Stimulated activated naive B cell treated with anti-CD40 and anti-IgM and Interleukin-4, amounts not matched to agents 10 μg/mL and 1 μg/mL and 100 μg/mL, for 72 hours (primary cell): Measurements from ENCODE around the gene PLXNC1.

ENCODE experiments used
- ATAC-seq, 2 donors: fragments of 150-1000 bp; cut with Tn5 transposase; replicated peaks; 2 replicates each; pipeline ENCODE4 v1.10.0; 2021; ENCODE audit warnings: moderate library complexity in 1 of 2
- DNase-seq: peaks from one replicate; pipeline ENCODE4 v3.0.0; 2021
- H3K27ac Mint-ChIP-seq: one replicate; pipeline ENCODE4 v1.8.0; 2022; ENCODE audit warnings: mild to moderate bottlenecking, mixed read lengths
- H3K27me3 Mint-ChIP-seq, 2 donors: one replicate each; pipeline ENCODE4 v1.8.0; 2022; ENCODE audit warnings: mixed read lengths in 2 of 2
- H3K36me3 Mint-ChIP-seq, 2 donors: one replicate each; pipeline ENCODE4 v1.8.0; 2022; ENCODE audit warnings: mixed read lengths in 2 of 2, mild to moderate bottlenecking in 1 of 2
- H3K4me1 Mint-ChIP-seq, 2 donors: one replicate each; pipeline ENCODE4 v1.8.0; 2022; ENCODE audit warnings: mixed read lengths in 2 of 2, mild to moderate bottlenecking in 1 of 2
- H3K4me3 Mint-ChIP-seq, 2 donors: one replicate each; pipeline ENCODE4 v1.8.0; 2022; ENCODE audit warnings: mild to moderate bottlenecking in 2 of 2, mixed read lengths in 2 of 2, moderate library complexity in 1 of 2
- H3K9me3 Mint-ChIP-seq, 2 donors: one replicate each; pipeline ENCODE4 v1.8.0; 2022; ENCODE audit warnings: mixed read lengths in 2 of 2, mild to moderate bottlenecking in 1 of 2

The PLXNC1 gene

DNA sequence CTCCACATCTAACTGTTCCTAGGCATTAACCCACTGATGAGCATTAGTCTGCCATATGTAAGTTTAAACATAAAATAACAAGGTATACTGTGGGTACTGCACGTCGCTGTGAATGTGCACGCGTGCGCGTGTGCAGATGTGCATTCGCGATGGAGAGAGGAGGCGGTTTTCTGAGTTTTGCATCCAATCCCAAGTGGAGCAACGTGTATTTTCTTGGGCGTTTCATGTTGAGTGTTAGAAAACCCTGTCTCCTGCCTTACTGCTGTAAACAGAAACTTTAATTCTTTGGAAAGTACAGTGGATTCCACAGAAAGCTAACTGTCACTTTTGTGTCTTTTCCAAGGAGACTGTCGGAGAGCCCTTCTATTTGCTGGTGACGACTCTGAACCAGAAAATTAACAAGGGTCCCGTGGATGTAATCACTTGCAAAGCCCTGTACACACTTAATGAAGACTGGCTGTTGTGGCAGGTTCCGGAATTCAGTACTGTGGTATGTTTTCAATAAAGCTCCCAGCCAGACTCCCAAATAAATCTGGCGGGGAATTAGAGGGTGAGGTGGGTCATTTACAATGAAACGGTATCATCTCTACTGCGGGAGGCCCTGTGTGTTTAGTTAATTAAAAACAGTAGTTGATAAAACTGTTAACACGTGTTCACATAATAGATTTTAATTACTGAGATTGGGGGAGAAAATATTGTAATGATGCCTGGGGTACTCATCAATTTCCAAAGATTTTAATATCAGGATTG, 116.5 kb downstream of the PLXNC1 start:
- peaks cover 64 to 76% of the 10 kb centered on the region in 2 donors for H3K36me3 Mint-ChIP-seq
- H3K4me1 Mint-ChIP-seq = peaks cover 64 to 82% of the 10 kb centered on the region in 2 donors
- H3K27ac Mint-ChIP-seq = no peak overlapping the region
- H3K27me3 Mint-ChIP-seq = no peaks in the 10 kb centered on the region
- no peak for DNase-seq
- H3K4me3 Mint-ChIP-seq = no peak overlapping the region
- H3K9me3 Mint-ChIP-seq = peaks cover 0 to 4% of the 10 kb centered on the region in 2 donors
- ATAC-seq = no peak

DNA sequence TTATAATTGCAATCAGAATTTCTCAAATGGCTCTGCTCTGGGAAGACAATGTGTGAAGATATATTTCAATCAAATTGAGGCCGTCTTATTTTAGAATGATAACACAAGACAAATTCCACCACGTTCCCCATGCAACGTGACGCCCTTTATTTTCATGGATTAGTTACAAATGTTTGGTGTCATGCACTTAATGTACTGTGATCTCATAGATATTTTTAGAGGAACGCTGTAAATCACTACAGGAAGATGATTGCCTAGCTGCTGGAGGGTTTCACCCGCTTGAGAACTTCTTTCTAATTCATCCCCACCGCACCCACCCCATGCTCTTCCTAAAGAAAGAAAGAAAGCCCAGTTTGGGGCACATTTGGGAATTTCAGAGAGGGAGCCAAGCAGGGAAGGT, 117.2 kb downstream of the PLXNC1 start:
- Mint-ChIP-seq H3K27me3 (no peaks in the 10 kb centered on the region), H3K4me1 (peaks cover 63 to 89% of the 10 kb centered on the region in 2 donors), H3K4me3 (peak overlapping the region; percentile 48 to 56), H3K27ac (peak overlapping the region; percentile 92), H3K36me3 (peaks cover 60 to 73% of the 10 kb centered on the region in 2 donors), H3K9me3 (peaks cover 0 to 4% of the 10 kb centered on the region in 2 donors)
- no peak for DNase-seq
- ATAC-seq = no peak

DNA sequence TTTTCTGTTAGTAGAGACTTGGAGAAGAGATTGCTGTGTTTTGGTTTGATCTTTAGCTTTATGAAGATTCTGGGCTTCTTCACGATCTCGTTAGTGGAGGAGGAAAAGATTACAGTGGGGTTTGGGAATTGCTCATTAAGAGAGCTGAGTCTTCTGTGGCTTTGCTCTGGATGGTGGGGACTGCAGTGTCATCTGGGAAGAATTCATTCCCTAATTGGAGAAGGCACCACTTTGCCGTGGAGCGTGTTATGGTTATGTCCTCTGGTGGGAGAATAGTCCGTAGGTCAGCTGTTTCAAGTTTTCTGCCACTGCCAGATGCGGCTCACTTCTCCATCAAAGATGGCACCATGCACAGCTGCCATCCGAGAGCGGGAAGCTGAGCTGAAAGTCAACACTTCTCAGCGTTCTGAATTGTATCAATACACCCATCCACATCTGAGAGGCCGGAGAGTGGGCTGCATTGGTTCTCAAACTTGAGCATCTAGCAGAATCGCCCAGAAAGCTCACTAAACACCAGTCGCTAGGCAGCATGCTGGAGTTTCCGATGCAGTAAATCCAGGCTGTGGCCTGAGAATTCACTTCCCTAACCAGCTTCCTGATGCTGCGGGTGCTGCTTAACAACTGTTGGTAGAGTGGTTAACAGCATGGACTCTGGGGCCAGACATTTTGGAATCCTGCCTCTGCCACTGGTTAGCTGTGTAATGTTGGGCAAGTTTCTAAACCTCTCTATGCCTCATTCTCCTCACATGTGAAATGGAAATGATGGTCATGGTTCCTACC, 117.8 kb downstream of the PLXNC1 start:
- Mint-ChIP-seq H3K4me1 (peaks cover 63 to 94% of the 10 kb centered on the region in 2 donors), H3K27ac (peak overlapping the region; percentile 92), H3K4me3 (peak overlapping the region; percentile 48 to 56), H3K9me3 (peaks cover 0 to 4% of the 10 kb centered on the region in 2 donors), H3K36me3 (peaks cover 56 to 67% of the 10 kb centered on the region in 2 donors), H3K27me3 (no peaks in the 10 kb centered on the region)
- ATAC-seq (no peak), DNase-seq (no peak)

DNA sequence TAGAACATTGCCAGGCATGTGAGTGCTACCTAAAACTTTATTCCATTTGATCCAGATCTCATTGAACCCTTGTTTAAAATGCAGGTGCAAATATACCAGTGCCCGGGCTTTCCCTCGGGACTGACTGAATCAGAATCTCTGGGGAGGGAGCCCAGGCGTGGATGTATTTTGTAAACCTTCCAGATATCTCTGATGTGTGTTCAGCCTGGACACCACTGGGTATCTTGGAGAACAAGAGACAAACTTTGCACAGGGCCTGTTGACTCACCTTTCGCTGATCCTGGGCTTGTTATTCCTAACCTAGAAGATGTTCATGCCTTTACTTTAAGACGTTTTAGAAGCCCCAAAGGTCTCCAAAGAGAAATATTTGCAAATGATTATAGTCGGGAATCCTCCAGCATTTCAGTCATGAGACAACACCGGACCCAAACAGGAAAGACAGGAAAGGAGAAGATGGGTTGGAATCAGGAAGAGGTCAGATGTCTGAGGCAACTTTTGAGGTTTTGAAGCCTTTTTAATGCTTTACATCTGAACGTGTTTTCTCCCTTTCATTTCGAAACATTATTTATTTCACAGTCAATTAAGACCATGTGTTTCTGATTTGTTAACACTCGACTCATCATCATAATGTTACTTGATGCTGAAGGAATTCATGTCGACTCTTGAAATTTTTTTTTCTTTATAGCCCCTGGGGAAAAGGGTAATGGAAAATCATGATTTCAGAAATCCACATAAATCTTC, 118.6 kb downstream of the PLXNC1 start:
- Mint-ChIP-seq H3K4me1 (peaks cover 68 to 99% of the 10 kb centered on the region in 2 donors), H3K27me3 (no peaks in the 10 kb centered on the region), H3K36me3 (peaks cover 61 to 71% of the 10 kb centered on the region in 2 donors), H3K9me3 (peaks cover 0 to 8% of the 10 kb centered on the region in 2 donors), H3K4me3 (peak overlapping the region; percentile 47 to 49), H3K27ac (peak overlapping the region; percentile 92)
- DNase-seq (no peak), ATAC-seq (no peak)

DNA sequence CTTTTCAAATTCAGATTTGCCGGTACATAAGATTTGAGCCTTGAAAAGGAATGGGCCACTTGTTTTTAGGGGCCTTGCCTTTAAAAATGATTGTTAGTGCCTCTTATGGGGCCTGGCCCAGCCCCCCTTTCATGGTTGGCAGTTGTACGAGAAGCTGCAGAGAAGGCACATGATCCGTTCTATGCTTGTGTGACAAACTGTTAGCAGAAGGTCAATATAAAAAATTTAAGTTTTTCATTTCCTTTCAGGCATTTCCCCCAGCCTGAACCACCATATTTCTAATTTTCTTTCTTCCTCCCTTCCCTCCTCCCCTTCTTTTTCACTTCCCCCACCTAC, 119.1 kb downstream of the PLXNC1 start:
- DNase-seq (no peak), ATAC-seq (peak; percentile 41 to 54)
- Mint-ChIP-seq H3K36me3 (peaks cover 61 to 71% of the 10 kb centered on the region in 2 donors), H3K4me3 (peak overlapping the region in 1 of 2 donors; percentile 35), H3K27ac (peak overlapping the region; percentile 92), H3K9me3 (peaks cover 0 to 11% of the 10 kb centered on the region in 2 donors), H3K27me3 (no peaks in the 10 kb centered on the region), H3K4me1 (peaks cover 68 to 99% of the 10 kb centered on the region in 2 donors)

DNA sequence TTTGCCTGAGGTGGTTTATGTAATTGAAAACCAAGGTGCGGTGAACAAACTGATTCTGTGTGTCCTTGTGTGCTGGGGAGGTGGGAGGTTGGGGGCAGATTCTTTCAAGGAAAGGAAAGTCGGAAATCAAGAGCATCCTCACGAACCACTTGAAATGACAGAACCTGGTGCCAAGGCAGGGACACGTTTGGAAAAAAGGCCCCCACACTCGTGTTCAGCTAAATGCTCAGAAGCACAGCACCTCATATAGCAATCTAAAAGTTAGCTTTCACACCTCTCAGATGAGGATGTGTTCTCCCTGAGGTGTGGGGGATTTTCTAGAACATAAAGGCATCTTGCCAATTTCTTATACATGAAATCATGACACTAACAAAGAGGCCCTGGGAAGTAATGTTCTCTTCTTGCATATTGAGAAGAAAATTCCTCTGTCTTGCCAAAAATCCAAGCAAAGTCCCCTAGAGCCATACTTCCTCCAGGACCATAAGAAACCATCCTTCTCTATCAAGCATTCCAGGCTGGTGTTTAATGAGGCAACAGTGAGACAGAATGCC, 119.6 kb downstream of the PLXNC1 start:
- H3K4me3 Mint-ChIP-seq = peak overlapping the region in 1 of 2 donors; percentile 17
- peaks cover 65 to 98% of the 10 kb centered on the region in 2 donors for H3K4me1 Mint-ChIP-seq
- H3K36me3 Mint-ChIP-seq = peaks cover 66 to 73% of the 10 kb centered on the region in 2 donors
- peak overlapping the region; percentile 92 for H3K27ac Mint-ChIP-seq
- peak; percentile 30 to 40 for ATAC-seq
- H3K27me3 Mint-ChIP-seq = no peaks in the 10 kb centered on the region
- H3K9me3 Mint-ChIP-seq = peaks cover 0 to 11% of the 10 kb centered on the region in 2 donors
- DNase-seq = no peak

DNA sequence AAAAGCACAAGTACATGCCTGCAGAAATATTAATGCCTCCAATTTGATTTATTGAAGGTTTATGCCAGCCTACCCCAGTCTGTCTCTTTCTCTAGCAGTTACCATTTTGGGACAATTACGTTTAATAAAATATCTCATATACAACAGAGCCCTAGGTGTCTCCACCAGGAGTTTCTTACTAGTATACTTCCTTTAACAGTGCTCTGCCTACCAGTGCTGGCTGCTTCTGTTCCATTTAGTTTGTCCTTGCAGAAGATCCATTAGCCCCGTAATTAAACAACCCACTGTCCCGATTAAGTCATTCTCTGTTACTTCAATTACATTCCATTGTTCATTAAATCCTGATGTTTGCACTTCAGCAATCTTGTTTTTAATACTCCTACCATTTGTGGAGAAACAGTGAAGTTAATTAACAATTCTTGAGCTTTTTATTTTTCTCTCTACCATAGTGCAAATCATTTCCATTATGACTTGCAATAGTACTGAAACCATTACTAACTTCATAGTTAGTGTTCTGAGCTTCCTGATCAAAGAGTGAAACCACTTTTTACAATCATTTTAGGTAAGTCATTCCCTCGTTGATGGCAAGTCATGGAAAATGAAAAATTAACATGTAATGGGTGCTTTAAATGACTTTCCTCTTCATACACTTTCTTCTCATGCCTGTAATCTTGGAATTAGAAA, 121.1 kb downstream of the PLXNC1 start:
- Mint-ChIP-seq H3K36me3 (peaks cover 64 to 71% of the 10 kb centered on the region in 2 donors), H3K27ac (peak overlapping the region; percentile 72), H3K4me3 (peak overlapping the region in 1 of 2 donors; percentile 48), H3K4me1 (peaks cover 55 to 84% of the 10 kb centered on the region in 2 donors), H3K9me3 (peaks cover 0 to 11% of the 10 kb centered on the region in 2 donors), H3K27me3 (no peaks in the 10 kb centered on the region)
- DNase-seq = no peak
- peak; percentile 38 to 45 for ATAC-seq

DNA sequence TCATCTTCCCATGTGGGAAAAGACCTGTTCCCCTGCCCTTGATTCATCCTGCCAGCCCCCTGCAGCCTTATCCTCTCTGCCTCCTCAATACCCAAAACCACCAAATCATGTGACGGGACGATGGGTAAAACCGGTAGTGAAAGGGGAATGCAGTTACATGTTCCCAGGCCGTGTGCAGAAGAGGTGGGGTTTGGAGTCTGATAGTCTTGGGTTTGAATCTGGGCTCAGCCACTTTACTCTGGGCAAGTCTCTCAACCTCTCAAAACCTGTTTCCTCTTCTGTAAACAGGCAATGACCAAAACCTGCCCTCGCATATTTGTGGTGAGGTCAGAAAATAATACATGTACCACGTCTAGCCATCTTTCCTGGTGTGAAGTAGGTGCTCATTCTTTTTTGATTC, 123.0 kb downstream of the PLXNC1 start:
- peak overlapping the region in 1 of 2 donors; percentile 31 for H3K4me3 Mint-ChIP-seq
- DNase-seq (no peak), ATAC-seq (peak in 1 of 2 donors; percentile 17)
- H3K36me3 Mint-ChIP-seq = peaks cover 55 to 64% of the 10 kb centered on the region in 2 donors
- no peaks in the 10 kb centered on the region for H3K27me3 Mint-ChIP-seq
- peaks cover 0 to 8% of the 10 kb centered on the region in 2 donors for H3K9me3 Mint-ChIP-seq
- H3K27ac Mint-ChIP-seq = peak overlapping the region; percentile 84
- peaks cover 44 to 65% of the 10 kb centered on the region in 2 donors for H3K4me1 Mint-ChIP-seq

DNA sequence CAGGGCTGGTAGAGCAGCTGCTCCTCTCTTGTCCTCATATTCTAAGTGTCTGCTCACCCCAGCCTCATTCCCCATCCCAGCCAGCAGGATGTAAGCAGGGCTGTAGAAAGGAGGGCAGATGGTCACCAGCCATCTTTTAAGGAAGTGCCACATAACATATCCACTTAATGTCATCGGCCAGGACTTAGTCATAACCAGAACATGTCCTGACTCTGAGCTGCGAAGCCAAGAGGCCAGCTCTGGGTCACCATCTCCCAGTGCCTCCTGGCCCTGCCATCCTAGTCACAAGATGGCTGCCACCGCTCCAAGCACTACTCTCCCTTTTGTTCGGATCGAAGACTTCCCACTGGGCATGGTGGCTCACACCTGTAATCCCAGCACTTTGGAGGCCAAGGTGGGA, 123.9 kb downstream of the PLXNC1 start:
- no peaks in the 10 kb centered on the region for H3K27me3 Mint-ChIP-seq
- H3K9me3 Mint-ChIP-seq = peaks cover 0 to 8% of the 10 kb centered on the region in 2 donors
- peak in 1 of 2 donors; percentile 39 for ATAC-seq
- peak overlapping the region; percentile 6 for H3K27ac Mint-ChIP-seq
- H3K4me3 Mint-ChIP-seq = no peak overlapping the region
- H3K36me3 Mint-ChIP-seq = peaks cover 50 to 62% of the 10 kb centered on the region in 2 donors
- H3K4me1 Mint-ChIP-seq = peaks cover 38 to 56% of the 10 kb centered on the region in 2 donors
- no peak for DNase-seq

DNA sequence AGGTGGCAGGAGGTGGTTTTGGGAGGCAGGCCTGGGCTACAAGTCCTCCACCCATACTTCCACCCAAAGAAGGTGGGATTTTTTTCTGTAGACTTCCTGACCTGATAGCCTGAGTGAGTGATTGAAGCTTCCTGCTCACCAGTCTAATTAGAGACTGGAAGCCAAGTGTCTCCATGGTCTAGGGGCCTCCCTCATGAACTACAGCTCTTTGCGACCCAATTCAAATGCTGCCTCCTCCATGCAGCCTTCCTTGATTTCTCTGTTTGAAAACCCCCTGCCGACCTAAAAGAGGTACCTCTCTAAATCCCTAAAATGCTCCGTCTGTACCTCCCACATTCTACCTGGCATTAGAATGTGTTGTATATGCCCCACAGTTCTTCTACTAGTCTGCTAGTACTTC, 124.9 kb downstream of the PLXNC1 start:
- Mint-ChIP-seq H3K27ac (peak overlapping the region; percentile 10), H3K9me3 (peaks cover 0 to 8% of the 10 kb centered on the region in 2 donors), H3K4me3 (no peak overlapping the region), H3K27me3 (no peaks in the 10 kb centered on the region), H3K4me1 (peaks cover 30 to 46% of the 10 kb centered on the region in 2 donors), H3K36me3 (peaks cover 54 to 66% of the 10 kb centered on the region in 2 donors)
- DNase-seq (no peak), ATAC-seq (no peak)

DNA sequence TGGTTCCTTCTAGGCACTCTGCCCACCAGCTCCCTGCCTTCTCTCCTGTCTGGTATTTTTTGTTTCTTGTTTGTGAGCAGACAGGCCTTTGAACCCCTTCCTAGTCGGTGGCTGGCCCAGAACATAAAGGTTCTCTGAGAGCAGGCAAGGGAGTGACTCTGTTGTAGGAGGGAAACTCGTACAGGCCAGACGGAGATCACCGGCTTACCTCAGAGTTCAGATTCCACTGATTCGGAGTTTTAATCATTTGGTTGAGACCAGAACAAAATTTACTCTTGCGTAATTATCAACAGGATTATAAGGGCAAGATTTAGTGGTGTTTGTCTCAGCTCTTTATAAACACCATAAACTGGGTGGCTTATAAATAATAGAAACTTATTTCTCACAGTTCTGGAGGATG, 128.3 kb downstream of the PLXNC1 start:
- ATAC-seq (no peak), DNase-seq (no peak)
- no peak overlapping the region for H3K4me3 Mint-ChIP-seq
- H3K36me3 Mint-ChIP-seq = peaks cover 55 to 74% of the 10 kb centered on the region in 2 donors
- H3K4me1 Mint-ChIP-seq = peaks cover 15 to 23% of the 10 kb centered on the region in 2 donors
- H3K9me3 Mint-ChIP-seq = peaks cover 0 to 5% of the 10 kb centered on the region in 2 donors
- no peak overlapping the region for H3K27ac Mint-ChIP-seq
- no peaks in the 10 kb centered on the region for H3K27me3 Mint-ChIP-seq

DNA sequence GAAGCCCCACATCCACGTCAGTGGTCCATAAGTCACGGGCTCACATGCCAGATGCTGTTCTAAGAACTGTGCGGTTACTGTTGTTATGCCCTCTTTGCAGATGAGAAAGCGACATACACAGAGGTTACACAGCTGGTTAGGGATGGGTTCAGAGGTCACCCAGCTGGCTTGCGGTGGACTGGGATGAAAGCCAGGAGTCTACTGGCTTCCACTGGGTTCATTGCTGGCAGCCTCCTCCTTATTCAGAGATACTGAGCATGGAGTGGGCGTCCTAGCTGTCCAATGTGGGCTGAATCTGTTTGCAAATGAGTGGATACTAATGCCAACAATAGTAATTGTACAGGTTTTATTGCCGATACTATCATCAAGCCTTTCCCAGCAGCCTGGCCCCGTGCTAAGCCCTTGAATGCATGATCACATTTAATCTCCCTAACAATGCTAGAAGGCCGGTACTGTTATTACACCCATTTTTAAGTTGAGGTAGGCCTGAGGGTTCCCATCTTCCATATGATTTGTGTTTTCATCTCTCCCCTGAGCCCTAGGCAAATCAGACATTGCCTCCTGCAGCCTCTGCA, 129.1 kb downstream of the PLXNC1 start:
- Mint-ChIP-seq H3K4me3 (no peak overlapping the region), H3K4me1 (peaks cover 12 to 21% of the 10 kb centered on the region in 2 donors), H3K27me3 (no peaks in the 10 kb centered on the region), H3K9me3 (no peaks in the 10 kb centered on the region), H3K27ac (peak overlapping the region; percentile 25), H3K36me3 (peaks cover 53 to 74% of the 10 kb centered on the region in 2 donors)
- DNase-seq (no peak), ATAC-seq (no peak)

DNA sequence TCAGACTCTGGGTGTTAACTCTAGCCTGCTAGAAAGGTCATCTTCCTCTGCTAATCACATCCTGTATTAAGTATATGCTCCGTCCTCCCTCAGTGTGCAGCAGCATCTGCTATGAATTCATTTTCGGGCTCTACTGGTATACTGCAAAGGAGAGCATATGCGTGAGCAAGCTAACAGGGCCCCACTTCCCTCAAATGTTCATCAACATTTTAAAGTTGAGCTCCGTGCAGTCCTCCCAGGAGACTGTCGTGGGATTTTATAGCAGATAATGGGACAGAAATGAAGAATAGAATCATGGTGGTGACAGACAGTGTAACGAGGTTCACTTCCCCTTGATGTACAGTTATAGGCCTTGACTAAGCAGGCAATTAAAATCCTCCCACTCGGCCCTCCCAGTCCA, 131.7 kb downstream of the PLXNC1 start:
- no peak overlapping the region for H3K4me3 Mint-ChIP-seq
- ATAC-seq (peak; percentile 77 to 82), DNase-seq (no peak)
- peaks cover 19 to 30% of the 10 kb centered on the region in 2 donors for H3K4me1 Mint-ChIP-seq
- no peaks in the 10 kb centered on the region for H3K27me3 Mint-ChIP-seq
- no peaks in the 10 kb centered on the region for H3K9me3 Mint-ChIP-seq
- H3K27ac Mint-ChIP-seq = no peak overlapping the region
- H3K36me3 Mint-ChIP-seq = peaks cover 57 to 79% of the 10 kb centered on the region in 2 donors
